OCI-LY7 (cell line): ENCODE results near the gene HOXA4. TPM values are rescaled to one million over a fixed set of nuclear protein-coding genes. Genes with fewer than 3 reads are reported as not detected.

Experiments
- BruUV-seq: library from RNA; stranded (reverse); fragments of 400-500 nt; replicated peaks from 2 replicates; lab custom pipeline; 2021; lab: Mats Ljungman, UMichigan
- CTCF ChIA-PET: fragments of 300-600 bp; sonication (Branson Sonifier 250); formaldehyde crosslinking; loops from one replicate; lab custom pipeline; 2022; ENCODE audit warnings: antibody characterized with exemption; ENCODE audit not compliant: unreplicated experiment; lab: Charles Lee
- POLR2A ChIA-PET: fragments of 300-600 bp; sonication (Branson Sonifier 250); formaldehyde crosslinking; loops from one replicate; lab custom pipeline; 2022; ENCODE audit warnings: antibody characterized with exemption; lab: Charles Lee
- DNase-seq: peaks from one replicate; pipeline ENCODE4 v3.0.0-alpha.2; 2015; ENCODE audit warnings: low spot score
- H2AFZ ChIP-seq: fragments of 200-600 bp; sonication (generic), shearing (Covaris generic); 2 replicates; pipeline ENCODE4 v1.6.1; 2014; ENCODE audit warnings: mild to moderate bottlenecking, antibody characterized with exemption, low read length, moderate library complexity
- H3K27ac ChIP-seq: fragments of 200-600 bp; sonication (generic); 2 replicates; pipeline ENCODE4 v1.5.1; 2014; ENCODE audit warnings: mixed run types, low read depth, mild to moderate bottlenecking, moderate library complexity, low read length, inconsistent platforms; ENCODE audit not compliant: poor library complexity, severe bottlenecking
- H3K36me3 ChIP-seq: fragments of 200-600 bp; sonication (generic); 2 replicates; pipeline ENCODE4 v1.6.1; 2014; ENCODE audit warnings: mild to moderate bottlenecking, antibody characterized with exemption, low read length, moderate library complexity, mixed read lengths; ENCODE audit not compliant: insufficient read depth
- H3K4me1 ChIP-seq: fragments of 200-600 bp; sonication (generic); 2 replicates; pipeline ENCODE4 v1.5.1; 2014; ENCODE audit warnings: mild to moderate bottlenecking, low read length; ENCODE audit not compliant: insufficient read depth, poor library complexity, severe bottlenecking
- H3K4me2 ChIP-seq: fragments of 200-600 bp; sonication (generic); 2 replicates; pipeline ENCODE4 v1.6.1; 2014; ENCODE audit warnings: mild to moderate bottlenecking, low read length
- H3K4me3 ChIP-seq: fragments of 200-600 bp; sonication (generic); 2 replicates; pipeline ENCODE4 v1.5.1; 2014; ENCODE audit warnings: mild to moderate bottlenecking, low read depth, low read length; ENCODE audit not compliant: poor library complexity, severe bottlenecking
- H3K79me2 ChIP-seq: fragments of 200-600 bp; sonication (generic); 2 replicates; pipeline ENCODE4 v1.6.1; 2016; ENCODE audit warnings: low read depth, mild to moderate bottlenecking, low read length, moderate library complexity, mixed read lengths; ENCODE audit not compliant: insufficient read depth
- H3K9me2 ChIP-seq: fragments of 200-600 bp; sonication (generic); 2 replicates; pipeline ENCODE4 v1.6.1; 2016; ENCODE audit warnings: mild to moderate bottlenecking, low read length, mixed read lengths; ENCODE audit not compliant: insufficient read depth
- H3K9me3 ChIP-seq: fragments of 200-600 bp; sonication (generic); 2 replicates; pipeline ENCODE4 v1.6.1; 2014; ENCODE audit warnings: mild to moderate bottlenecking, mixed run types, low read length, mixed read lengths
- H4K20me1 ChIP-seq: fragments of 200-600 bp; sonication (generic); 2 replicates; pipeline ENCODE4 v1.6.1; 2014; ENCODE audit warnings: mild to moderate bottlenecking, antibody characterized with exemption, low read length, moderate library complexity, mixed read lengths; ENCODE audit not compliant: insufficient read depth
- EZH2phosphoT487 ChIP-seq: fragments of 200-600 bp; sonication (generic); IDR thresholded peaks from 2 replicates; pipeline ENCODE4 v1.6.1; 2018; ENCODE audit warnings: low read depth, borderline replicate concordance, mild to moderate bottlenecking, mixed run types, antibody characterized with exemption, low read length, moderate library complexity, mixed read lengths
- intact Hi-C: fragments of 100-400 bp; cut with micrococcal nuclease; formaldehyde crosslinking; loops from one replicate; pipeline ENCODE4 v1.10.0; 2022; ENCODE audit not compliant: unreplicated experiment
- total RNA-seq, 2 experiments: library from RNA; depleted of rRNA in 1 of 2; stranded (reverse); fragments of >200 nt in 1 of 2; shearing (Covaris generic) in 1 of 2; gene quantifications; 2 replicates each; pipeline ENCODE4 v1.2.3, GENCODE V29; 2014 to 2022
- TF ChIP-seq, protein P1 (sequence below): fragments of 200-600 bp; sonication (generic); conservative IDR thresholded peaks from 2 replicates; pipeline ENCODE4 v1.5.1; 2014; ENCODE audit warnings: mild to moderate bottlenecking, antibody characterized with exemption, low read length, moderate library complexity, mixed read lengths

Gene HOXA4
- total RNA-seq, 2 experiments from 2014 or later = 2.0 TPM; not detected in 1

DNA sequence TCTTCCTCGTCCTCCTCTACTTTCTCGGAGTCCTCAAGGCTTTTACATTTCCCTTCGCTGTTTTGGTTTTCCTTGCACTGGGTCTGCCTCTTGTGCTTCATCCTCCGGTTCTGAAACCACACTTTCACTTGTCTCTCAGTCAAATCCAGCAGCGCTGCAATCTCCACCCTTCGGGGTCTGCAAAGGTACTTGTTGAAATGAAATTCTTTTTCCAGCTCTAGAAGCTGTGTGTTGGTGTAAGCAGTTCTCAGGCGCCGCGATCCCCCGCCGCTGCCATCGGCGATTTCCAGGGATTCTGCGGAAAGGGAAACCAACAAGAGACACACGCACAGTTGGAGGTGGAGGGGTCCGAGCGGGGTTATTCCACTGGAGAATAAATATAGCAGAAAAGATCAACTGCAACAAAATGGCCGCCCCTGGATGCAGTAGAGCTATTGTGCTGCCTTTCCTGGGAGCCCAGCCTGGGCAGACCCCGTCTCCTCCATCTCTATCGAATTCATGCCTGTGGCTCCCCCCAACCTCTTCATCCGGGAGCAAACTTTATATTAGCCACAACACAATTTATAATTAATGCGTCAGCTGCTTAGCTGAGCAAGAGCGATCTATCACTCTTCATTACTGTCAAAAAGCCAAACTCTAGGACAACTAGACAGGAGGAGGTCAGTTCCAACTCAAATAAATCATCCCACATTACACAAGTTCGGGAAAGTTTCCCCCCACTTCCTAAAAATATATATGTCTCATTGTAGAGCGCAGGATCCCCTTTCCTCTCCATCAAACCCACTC is 29.2 kb downstream of the HOXA4 start:
- intact Hi-C loops = no loop called here
- CTCF ChIA-PET = no interaction called here

DNA sequence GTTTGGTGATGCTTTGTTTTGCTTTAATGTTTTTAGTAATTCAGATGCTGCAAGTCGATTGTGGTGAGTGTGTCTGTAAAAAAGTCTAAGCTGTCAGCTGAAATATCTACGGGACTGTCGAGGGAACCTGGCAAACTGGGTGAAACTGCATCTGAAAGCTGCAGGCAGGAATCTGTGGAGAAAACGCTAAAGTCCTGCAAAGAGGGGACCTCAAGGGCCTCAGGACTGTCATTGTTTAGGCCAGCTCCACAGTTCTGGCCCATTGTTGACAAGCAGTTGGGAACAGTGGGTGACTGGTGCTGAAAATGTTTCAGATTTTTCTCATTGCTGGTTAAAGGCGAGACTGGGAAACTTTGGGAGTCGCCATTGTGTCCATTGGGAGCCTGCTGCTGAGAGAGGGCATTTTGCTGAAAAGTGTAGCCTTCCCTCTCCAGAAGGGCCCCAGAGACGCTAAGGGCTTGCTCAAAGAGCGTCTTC is 29.8 kb downstream of the HOXA4 start:
- POLR2A ChIA-PET = interaction anchor here (0.8 kb wide), 1 partner anchor 402 kb away, joined by 3 read pairs; no protein-coding TSS in a partner anchor
- Histone ChIP-seq H3K4me1 (peaks cover 11% of the 10 kb centered on the region), H3K79me2 (no peaks in the 10 kb centered on the region; the same call in 1 of the 2 replicates), H2AFZ (no peak overlapping the region), H3K9me3 (no peaks in the 10 kb centered on the region), H4K20me1 (peaks cover 5% of the 10 kb centered on the region; the same call in 1 of the 2 replicates), H3K4me2 (no peak overlapping the region), H3K36me3 (no peaks in the 10 kb centered on the region), H3K27ac (no peak overlapping the region), H3K9me2 (no peaks in the 10 kb centered on the region), H3K4me3 (no peak overlapping the region)
- DNase-seq = no peak
- no TSS peak for BruUV-seq
- TF ChIP-seq, protein P1, sequence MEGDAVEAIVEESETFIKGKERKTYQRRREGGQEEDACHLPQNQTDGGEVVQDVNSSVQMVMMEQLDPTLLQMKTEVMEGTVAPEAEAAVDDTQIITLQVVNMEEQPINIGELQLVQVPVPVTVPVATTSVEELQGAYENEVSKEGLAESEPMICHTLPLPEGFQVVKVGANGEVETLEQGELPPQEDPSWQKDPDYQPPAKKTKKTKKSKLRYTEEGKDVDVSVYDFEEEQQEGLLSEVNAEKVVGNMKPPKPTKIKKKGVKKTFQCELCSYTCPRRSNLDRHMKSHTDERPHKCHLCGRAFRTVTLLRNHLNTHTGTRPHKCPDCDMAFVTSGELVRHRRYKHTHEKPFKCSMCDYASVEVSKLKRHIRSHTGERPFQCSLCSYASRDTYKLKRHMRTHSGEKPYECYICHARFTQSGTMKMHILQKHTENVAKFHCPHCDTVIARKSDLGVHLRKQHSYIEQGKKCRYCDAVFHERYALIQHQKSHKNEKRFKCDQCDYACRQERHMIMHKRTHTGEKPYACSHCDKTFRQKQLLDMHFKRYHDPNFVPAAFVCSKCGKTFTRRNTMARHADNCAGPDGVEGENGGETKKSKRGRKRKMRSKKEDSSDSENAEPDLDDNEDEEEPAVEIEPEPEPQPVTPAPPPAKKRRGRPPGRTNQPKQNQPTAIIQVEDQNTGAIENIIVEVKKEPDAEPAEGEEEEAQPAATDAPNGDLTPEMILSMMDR = no peak
- no peak for TF ChIP-seq EZH2phosphoT487
- CTCF ChIA-PET = no interaction called here
- intact Hi-C loops = no loop called here

More for the DNA sequence above, 29.2 kb downstream of the HOXA4 start:
- Histone ChIP-seq H3K4me2 (no peak overlapping the region), H3K4me3 (no peak overlapping the region), H3K4me1 (peaks cover 11% of the 10 kb centered on the region), H2AFZ (no peak overlapping the region), H3K27ac (no peak overlapping the region), H4K20me1 (peaks cover 5% of the 10 kb centered on the region; the same call in 1 of the 2 replicates), H3K79me2 (no peaks in the 10 kb centered on the region; the same call in 1 of the 2 replicates), H3K36me3 (no peaks in the 10 kb centered on the region), H3K9me3 (no peaks in the 10 kb centered on the region), H3K9me2 (no peaks in the 10 kb centered on the region)
- TF ChIP-seq, protein P1 = no peak
- TF ChIP-seq EZH2phosphoT487 = no peak
- no TSS peak for BruUV-seq
- POLR2A ChIA-PET = no interaction called here
- DNase-seq = no peak
